Fibroblast of lung (primary cell): ENCODE data around the gene TRIM65. TPM values are rescaled to one million over a fixed set of nuclear protein-coding genes. Genes with fewer than 3 reads are reported as not detected.

Source experiments
- DNase-seq, 2 donors: peaks; one replicate each; pipeline versions ENCODE4 v3.0.0 to v3.0.0-alpha.2; 2010; ENCODE audit warnings: low read depth in 2 of 2
- H2AFZ ChIP-seq: 2 replicates; pipeline ENCODE4 v1.5.1; 2012; ENCODE audit warnings: low read length, control low read depth, inconsistent platforms
- H3K27ac ChIP-seq: 2 replicates; pipeline ENCODE4 v1.5.1; 2011; ENCODE audit warnings: low read length, control low read depth; ENCODE audit not compliant: insufficient read depth
- H3K27me3 ChIP-seq: 2 replicates; pipeline ENCODE4 v1.5.1; 2011; ENCODE audit warnings: mild to moderate bottlenecking, low read length; ENCODE audit not compliant: control insufficient read depth, insufficient read depth
- H3K36me3 ChIP-seq: 2 replicates; pipeline ENCODE4 v1.5.1; 2011; ENCODE audit warnings: low read length; ENCODE audit not compliant: control insufficient read depth, insufficient read depth
- H3K4me1 ChIP-seq: 2 replicates; pipeline ENCODE4 v1.5.1; 2011; ENCODE audit warnings: low read length; ENCODE audit not compliant: control insufficient read depth, insufficient read depth; ENCODE audit errors: extremely low read depth
- H3K4me2 ChIP-seq: 2 replicates; pipeline ENCODE4 v1.5.1; 2011; ENCODE audit warnings: low read length, control low read depth; ENCODE audit not compliant: insufficient read depth; ENCODE audit errors: extremely low read depth
- H3K4me3 ChIP-seq, 4 experiments: fragments of 200-600 bp in 1 of 4; sonication (generic) in 1 of 4; replicated peaks in 1 of 4; 2 replicates each; pipeline ENCODE4 v1.5.1; 2011 to 2016; ENCODE audit warnings: low read length in 4 of 4, low read depth in 3 of 4, mild to moderate bottlenecking in 3 of 4, control low read depth in 2 of 4, inconsistent platforms in 1 of 4, mixed read lengths in 1 of 4; ENCODE audit not compliant: insufficient read depth in 1 of 4; ENCODE audit errors: control extremely low read depth in 1 of 4
- H3K79me2 ChIP-seq: 2 replicates; pipeline ENCODE4 v1.5.1; 2012; ENCODE audit warnings: mild to moderate bottlenecking, low read length, inconsistent platforms; ENCODE audit not compliant: control insufficient read depth, insufficient read depth
- H3K9ac ChIP-seq: 2 replicates; pipeline ENCODE4 v1.5.1; 2011; ENCODE audit warnings: mild to moderate bottlenecking, low read length, control low read depth; ENCODE audit not compliant: insufficient read depth
- H3K9me3 ChIP-seq: 2 replicates; pipeline ENCODE4 v1.5.1; 2012; ENCODE audit warnings: low read depth, low read length; ENCODE audit not compliant: control insufficient read depth, insufficient read depth
- H4K20me1 ChIP-seq: 2 replicates; pipeline ENCODE4 v1.5.1; 2011; ENCODE audit warnings: low read length; ENCODE audit not compliant: control insufficient read depth, insufficient read depth; ENCODE audit errors: extremely low read depth
- CTCF ChIP-seq, 2 donors: IDR thresholded peaks in 1 of 2; conservative IDR thresholded peaks in 1 of 2; 1 replicate in 1 of 2; 2 replicates in 1 of 2; pipeline ENCODE4 v1.5.1; 2011 to 2012; ENCODE audit warnings: low read length in 2 of 2, control low read depth in 1 of 2, inconsistent platforms in 1 of 2, low read depth in 1 of 2, mild to moderate bottlenecking in 1 of 2
- EZH2 ChIP-seq: IDR thresholded peaks from 2 replicates; pipeline ENCODE4 v1.5.1; 2012; ENCODE audit warnings: low read length, control low read depth, mild to moderate bottlenecking; ENCODE audit errors: missing control alignments
- polyA plus RNA-seq, 2 donors: library from polyadenylated mRNA; depleted of rRNA in 1 of 2; stranded (reverse) in 1 of 2; unstranded in 1 of 2; fragments of >200 nt; gene quantifications; 2 replicates each; pipeline ENCODE4 v1.2.1, GENCODE V29; 2011 to 2012; ENCODE audit warnings: missing spikeins in 1 of 2
- total RNA-seq: library from RNA; depleted of rRNA; stranded (reverse); fragments of >200 nt; gene quantifications from 2 replicates; pipeline ENCODE4 v1.2.1, GENCODE V29; 2014

The TRIM65 gene
- total and polyA plus RNA-seq, 2 donors (not counting 1 experiment from before 2014, with no cell fraction given) = 4.3 to 17.2 TPM

DNA sequence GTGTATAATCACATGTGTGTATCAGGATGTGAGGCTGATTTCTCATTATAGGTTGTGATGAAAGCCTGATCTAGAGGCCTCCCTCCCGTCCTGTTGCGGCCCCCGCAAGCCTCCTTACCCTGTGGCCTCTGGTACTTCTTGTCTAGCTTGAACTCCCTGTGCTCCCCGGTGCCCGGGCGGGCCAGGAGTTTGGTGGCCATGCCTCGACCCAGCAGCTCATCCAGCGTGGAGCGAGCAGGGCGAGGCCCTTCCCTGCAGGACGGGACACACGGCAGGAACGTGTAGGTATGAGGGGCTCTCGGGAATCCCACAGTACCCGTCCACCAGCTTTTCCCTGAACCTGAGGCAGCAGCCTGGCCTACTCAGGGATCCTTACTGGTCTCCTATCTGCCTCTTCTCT, 29.2 kb upstream of the TRIM65 start:
- no peaks in the 10 kb centered on the region for H3K9me3 ChIP-seq
- H3K79me2 ChIP-seq = no peaks in the 10 kb centered on the region
- H4K20me1 ChIP-seq = no peaks in the 10 kb centered on the region
- H3K27me3 ChIP-seq = no peaks in the 10 kb centered on the region
- no peak overlapping the region for H3K27ac ChIP-seq
- H3K4me2 ChIP-seq = no peak overlapping the region
- H3K4me1 ChIP-seq = no peaks in the 10 kb centered on the region
- DNase-seq = no peak
- H3K4me3 ChIP-seq = no peak overlapping the region
- H3K36me3 ChIP-seq = peaks cover 3% of the 10 kb centered on the region
- TF ChIP-seq EZH2 = no peak
- TF ChIP-seq CTCF (conservative IDR thresholded peaks at IDR 0.05 in 1 of 2, IDR thresholded peaks at IDR 0.05 in 1 of 2; ENCODE audit: low read depth in 1 of 2, low read length in 2 of 2) = no peak
- H3K9ac ChIP-seq = no peak overlapping the region
- H2AFZ ChIP-seq = no peak overlapping the region

DNA sequence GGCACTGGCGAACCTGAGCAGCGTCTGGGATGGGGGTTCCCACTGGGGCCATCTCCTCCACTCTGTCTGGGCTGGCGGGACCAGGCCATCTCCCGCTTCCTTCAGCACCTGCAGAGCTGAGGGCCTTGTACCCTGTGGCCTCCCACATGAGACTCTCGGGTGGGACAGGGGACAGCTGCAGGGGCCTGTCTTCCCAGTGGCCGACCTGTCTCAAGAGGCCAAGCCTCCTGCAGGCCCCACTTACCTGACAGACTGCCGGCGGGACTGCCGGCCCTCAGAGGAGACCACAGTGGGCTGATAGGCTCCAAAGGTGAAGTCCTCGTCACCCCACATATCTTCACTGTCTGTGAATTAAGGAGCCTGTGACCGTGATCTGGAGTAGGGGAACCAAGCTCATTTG, 28.4 kb upstream of the TRIM65 start:
- Histone ChIP-seq H3K27ac (no peak overlapping the region), H3K9ac (no peak overlapping the region), H3K9me3 (no peaks in the 10 kb centered on the region), H2AFZ (no peak overlapping the region), H4K20me1 (no peaks in the 10 kb centered on the region), H3K4me2 (no peak overlapping the region), H3K4me3 (no peak overlapping the region), H3K79me2 (no peaks in the 10 kb centered on the region), H3K36me3 (peaks cover 3% of the 10 kb centered on the region), H3K4me1 (no peaks in the 10 kb centered on the region), H3K27me3 (no peaks in the 10 kb centered on the region)
- TF ChIP-seq CTCF (conservative IDR thresholded peaks at IDR 0.05 in 1 of 2, IDR thresholded peaks at IDR 0.05 in 1 of 2; ENCODE audit: low read depth in 1 of 2, low read length in 2 of 2) = no peak
- TF ChIP-seq EZH2 = no peak
- DNase-seq = no peak

- no peak for DNase-seq
- Histone ChIP-seq H3K4me2 (no peak overlapping the region), H3K27ac (no peak overlapping the region), H2AFZ (no peak overlapping the region), H4K20me1 (no peaks in the 10 kb centered on the region), H3K9ac (no peak overlapping the region), H3K27me3 (no peaks in the 10 kb centered on the region), H3K79me2 (no peaks in the 10 kb centered on the region), H3K9me3 (no peaks in the 10 kb centered on the region), H3K4me3 (no peak overlapping the region), H3K36me3 (peaks cover 3% of the 10 kb centered on the region), H3K4me1 (no peaks in the 10 kb centered on the region)
- TF ChIP-seq CTCF (conservative IDR thresholded peaks at IDR 0.05 in 1 of 2, IDR thresholded peaks at IDR 0.05 in 1 of 2; ENCODE audit: low read depth in 1 of 2, low read length in 2 of 2) (no peak), EZH2 (no peak)
Measured at GRCh38 chr17:75922963-75923874, 26.5 kb upstream of the TRIM65 start.
